Measurements from ENCODE around the gene HMGCLL1.

HMGCLL1 gene

DNA sequence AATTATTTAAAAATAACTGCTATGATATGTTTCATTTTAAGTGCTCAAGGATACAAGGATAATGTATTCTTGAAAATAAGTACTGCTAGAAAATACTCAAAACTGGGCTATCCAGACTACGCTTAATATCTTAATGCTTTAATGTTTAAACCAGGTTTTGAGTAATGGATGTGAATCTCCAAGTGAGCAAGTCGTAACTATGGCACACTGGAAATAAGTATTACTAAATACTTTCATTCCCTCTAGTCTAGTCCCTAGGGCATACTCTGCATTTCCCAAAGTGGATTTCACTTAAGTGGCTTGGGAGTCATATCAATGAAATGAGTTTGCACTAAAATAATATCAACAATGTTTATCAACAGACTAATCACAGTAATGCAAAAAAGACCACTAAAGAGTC, 48.1 kb downstream of the HMGCLL1 start:
- no peak for DNase-seq

GRCh38 chr6:55528624-55529023, 50.4 kb downstream of the HMGCLL1 start:
- no peak for DNase-seq

- DNase-seq, result no peak
These were observed 54.6 kb downstream of the HMGCLL1 start for GRCh38 chr6:55524441-55524840.

DNA sequence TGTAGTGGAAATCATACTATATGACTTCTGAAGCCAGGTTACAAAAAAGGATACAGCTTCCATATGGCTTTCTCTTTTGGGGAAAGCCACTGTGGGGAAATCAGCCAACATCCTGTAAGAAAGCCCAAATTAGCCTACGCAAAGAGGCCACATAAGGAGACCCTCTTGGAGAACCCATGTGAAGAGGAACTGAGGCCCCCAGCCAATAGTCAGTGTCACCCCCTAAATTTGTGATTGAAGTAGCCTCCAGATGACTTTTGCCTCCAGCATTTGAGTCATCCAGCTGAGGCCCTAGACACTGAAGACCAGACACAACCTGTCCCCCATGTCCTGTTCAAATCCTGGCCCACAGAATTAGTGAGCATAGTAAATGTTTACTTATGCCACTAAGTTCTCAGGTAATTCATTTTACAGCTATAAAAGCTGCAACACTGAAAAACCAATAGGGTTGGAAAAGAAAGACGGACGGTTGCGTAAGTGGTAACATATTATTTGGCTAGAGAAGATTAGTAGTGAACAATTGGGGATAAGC, 60.4 kb downstream of the HMGCLL1 start:
- DNase-seq, result no peak

GRCh38 chr6:55516736-55517135, 62.3 kb downstream of the HMGCLL1 start:
- no peak for DNase-seq

DNA sequence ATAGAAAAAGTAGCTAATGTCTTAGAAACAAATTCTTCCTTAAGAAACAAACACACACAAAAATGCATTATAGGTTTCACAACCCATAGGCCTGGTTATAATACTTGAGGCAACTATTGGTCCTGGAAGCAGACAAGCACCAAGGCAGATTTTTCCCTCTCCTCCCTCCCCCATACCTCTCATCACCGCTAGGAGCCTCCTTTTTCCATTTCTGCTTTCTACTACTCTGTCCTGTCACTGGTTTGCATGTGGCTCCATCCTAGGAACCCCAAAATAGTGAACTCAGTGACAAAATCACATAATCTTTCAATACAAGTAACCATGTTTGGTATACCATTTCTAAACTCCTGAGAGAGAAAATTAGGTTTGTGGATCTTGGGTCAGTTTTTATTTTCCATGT, 66.1 kb downstream of the HMGCLL1 start:
- DNase-seq, result no peak

DNA sequence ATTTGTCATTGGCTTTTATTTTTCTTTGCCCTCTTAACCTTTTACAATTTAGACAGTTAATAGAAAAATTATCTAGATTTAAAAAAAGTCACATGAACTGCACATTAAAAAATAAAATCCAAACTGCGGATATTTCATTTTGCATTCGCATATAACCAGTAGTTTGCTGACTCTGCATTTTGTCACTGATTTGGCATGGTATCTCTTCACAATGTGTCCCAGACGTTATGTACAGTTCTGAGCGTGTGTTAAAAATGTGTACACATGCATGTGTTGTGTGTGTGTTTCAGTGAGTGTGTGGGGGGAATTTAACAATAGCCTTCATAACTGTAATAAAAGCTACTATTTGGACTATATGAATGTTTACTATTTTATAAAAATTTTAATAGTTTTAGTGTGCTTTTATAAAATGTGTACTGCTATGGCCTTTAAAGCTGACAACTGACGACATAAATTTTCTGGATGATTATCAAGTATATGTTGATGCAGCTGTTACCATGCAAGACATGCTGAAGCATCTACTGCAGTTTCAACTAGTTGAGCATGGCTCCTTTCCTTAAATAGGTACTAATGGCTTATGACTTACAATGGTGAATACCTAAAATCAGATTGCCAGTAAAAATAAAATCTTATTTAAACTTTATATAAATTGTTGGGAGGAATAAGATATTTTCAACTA, 67.7 kb downstream of the HMGCLL1 start:
- DNase-seq, result no peak

DNA sequence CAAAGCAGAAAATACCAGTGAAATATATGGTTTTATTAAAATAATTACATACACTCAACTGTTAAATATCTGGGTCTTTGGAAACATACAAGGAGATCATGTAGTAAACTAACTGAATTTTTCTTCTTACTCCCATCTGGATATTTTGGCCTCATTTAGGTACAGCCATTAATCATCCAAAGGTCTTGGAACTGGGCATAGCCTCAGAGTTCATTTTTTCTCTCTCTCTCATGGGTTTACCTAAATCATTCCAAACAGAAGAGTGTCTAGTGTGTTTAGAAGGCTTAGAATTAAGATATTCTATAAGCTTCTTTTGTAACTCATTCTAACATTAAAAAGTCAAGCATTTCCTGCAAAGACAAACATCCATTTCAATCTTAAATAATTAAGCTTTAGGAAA, 79.4 kb downstream of the HMGCLL1 start:
- DNase-seq, result no peak

DNA sequence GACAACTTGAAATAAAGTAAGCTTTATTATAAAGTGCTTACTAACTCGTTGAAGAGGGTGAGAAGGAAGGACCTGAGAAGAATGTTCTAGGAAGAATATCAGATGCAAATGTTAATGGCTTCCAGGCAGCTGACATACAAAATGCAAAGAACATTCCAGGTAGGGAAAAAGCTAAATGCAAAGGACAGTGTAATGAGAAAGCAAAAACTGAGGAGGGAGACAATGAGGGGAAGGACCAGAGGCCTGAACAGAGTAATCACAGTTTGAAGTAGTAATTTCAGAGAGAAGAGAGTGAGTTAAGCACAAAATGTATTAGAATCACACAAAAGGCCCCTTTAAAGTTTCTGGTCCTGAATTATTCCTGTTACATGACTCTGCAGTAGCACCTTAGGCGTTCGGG, 81.3 kb downstream of the HMGCLL1 start:
- DNase-seq, result no peak

DNA sequence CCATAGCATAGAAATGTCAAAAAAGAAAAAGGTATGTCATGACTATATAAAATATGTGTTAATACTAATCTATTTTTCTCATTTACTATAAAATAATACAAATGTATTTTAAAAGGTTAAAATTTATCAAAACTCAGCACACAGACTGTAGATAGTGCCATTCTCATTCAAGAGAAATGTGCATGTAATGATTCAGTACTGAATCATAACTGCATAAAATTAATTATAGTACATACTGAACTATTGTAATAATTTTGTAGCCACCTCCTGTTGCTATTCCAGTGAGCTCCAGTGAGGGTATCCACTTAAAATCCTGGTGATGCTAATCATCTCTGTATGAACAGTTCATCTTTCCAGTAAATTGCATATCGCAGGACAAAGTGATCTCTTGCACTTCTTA, 82.8 kb downstream of the HMGCLL1 start:
- DNase-seq, result no peak

DNA sequence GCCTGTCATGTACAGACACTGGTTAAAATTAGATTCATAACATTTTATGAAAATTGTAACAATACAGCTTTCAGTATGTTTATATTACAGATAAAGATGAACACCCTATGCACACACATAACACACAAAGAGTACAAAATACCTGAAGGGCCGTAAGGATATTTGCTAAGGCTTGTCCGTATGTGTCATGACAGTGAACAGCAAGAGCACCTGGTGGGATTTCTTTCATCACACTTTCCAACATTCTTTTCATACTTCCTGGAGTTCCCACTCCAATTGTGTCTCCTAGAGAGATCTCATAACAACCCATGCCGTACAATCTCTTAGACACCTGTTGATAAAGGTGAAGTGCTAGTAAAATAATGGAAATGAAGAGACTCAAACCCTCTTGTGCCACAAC, 83.7 kb downstream of the HMGCLL1 start:
- DNase-seq, result no peak

- DNase-seq, result no peak
These were observed 84.6 kb downstream of the HMGCLL1 start for GRCh38 chr6:55494411-55494810.

GRCh38 chr6:55492259-55492658, 86.7 kb downstream of the HMGCLL1 start:
- no peak for DNase-seq

- DNase-seq, result no peak
These were observed 88.1 kb downstream of the HMGCLL1 start for GRCh38 chr6:55490871-55491270.

- no peak for DNase-seq
These were observed 104.6 kb downstream of the HMGCLL1 start for GRCh38 chr6:55474382-55474781.

DNA sequence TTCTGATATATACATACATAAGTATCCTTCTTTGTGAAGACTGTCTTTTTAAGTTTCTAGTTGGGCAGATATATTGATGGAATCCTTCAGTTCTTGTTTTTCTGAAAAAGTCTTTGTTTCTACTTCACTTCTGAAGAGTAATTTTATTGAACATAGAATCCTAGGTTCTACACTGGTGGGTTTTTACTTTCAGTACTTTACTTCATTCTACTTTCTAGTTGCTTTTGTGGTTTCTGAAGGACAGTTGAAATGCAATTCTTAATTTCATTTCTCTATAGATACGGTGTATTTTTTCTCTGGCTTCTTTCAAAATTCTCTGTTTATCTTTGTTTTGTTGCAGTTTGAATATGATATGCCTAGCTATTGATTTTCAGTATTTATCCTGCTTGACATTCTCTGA, 105.3 kb downstream of the HMGCLL1 start:
- DNase-seq, result no peak

DNA sequence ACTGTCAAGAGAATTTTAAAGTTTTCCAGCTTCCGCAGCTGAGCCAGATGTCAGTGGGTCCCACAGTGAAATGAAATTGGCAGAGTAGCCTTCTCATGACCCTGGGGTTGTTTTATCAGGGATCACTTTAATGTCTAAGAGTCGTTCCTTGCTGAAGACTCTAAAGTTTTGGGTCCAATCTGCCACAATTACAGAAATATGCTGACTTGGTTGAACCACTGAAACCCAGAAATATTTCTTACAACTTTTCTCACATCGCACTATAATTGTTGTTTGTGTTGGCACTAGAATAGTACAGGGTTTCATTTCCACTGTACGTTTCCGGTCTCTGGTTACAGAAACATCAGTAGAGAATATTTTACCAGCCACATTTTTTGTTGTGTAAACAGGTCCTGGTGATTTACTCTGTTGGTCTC, 109.0 kb downstream of the HMGCLL1 start:
- no peak for DNase-seq

DNA sequence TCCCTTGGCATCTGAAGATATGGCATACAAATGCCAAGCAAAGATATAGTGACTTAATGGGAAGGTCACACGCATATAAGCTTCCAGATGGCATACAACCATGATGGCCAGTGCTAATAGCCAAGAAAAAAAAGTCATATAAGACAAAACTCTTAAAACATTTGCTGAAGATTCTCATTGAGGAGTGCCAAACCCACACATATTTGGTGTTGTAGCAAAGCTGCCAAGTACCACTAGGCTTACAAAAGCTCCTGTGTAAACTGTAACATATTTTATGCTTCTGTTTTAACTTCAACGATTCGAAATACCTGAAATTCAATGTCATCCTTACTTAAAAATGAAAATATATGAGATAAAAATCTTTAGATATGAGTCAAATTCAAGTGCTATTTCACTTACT, 123.0 kb downstream of the HMGCLL1 start:
- DNase-seq, result no peak

GRCh38 chr6:55450005-55450404, 129.0 kb downstream of the HMGCLL1 start:
- DNase-seq, result no peak

GRCh38 chr6:55449225-55449624, 129.8 kb downstream of the HMGCLL1 start:
- no peak for DNase-seq

DNA sequence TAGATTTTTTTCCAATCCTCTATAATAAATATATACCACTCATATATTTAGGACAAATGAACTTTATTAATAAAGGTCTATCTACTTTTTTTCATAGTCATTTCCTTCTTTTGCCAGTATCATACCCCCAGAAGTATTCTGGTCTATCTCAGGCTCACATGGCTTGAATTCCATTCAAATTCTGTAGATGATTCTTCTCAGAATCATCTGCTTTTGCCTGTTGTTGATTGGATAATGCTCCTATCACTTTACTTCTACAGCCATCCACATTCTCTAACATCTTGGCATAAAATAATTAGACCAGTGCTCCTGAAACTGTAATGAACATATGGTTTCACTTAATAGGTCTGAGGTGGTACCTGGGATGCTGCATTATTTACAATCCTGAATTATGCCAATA, 130.5 kb downstream of the HMGCLL1 start:
- no peak for DNase-seq

DNA sequence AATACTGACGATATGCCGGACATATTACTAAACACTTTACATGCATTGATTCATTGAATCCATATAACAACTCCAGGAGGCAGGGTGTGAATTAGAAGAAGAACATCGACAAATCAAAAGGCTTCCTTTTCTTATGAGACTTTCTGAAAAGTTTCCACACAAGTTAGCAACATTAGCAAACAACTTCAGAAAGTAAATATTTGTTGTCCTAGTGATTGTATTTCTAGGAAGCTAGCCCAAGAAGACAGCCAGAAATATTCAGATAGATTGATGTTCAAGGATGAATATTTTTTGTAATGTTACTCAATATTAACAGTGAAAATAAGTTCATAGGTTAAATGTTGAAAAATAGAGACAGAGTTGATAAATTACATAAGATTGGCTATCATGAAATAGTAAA, 131.1 kb downstream of the HMGCLL1 start:
- no peak for DNase-seq

GRCh38 chr6:55445648-55446204, 133.3 kb downstream of the HMGCLL1 start:
- peak; percentile 28 for DNase-seq

- no peak for DNase-seq
These were observed 135.5 kb downstream of the HMGCLL1 start for GRCh38 chr6:55443238-55444134.
